HepG2 (cell line): ENCODE results near the gene ESR2.

ENCODE experiments used
- HOXA3 ChIP-seq: sonication (generic); formaldehyde crosslinking; IDR thresholded peaks from 2 replicates; pipeline ENCODE4 v1.5.0; 2020; ENCODE audit warnings: missing genetic modification reagents
- NCOA1 ChIP-seq: sonication (generic); formaldehyde crosslinking; IDR thresholded peaks from 2 replicates; pipeline ENCODE4 v1.9.0; 2021; ENCODE audit warnings: missing genetic modification reagents
- SRSF9 ChIP-seq: fragments of 200-400 bp; formaldehyde crosslinking; IDR thresholded peaks from 2 replicates; pipeline ENCODE4 v1.6.1; 2018; ENCODE audit warnings: borderline replicate concordance, mild to moderate bottlenecking, low read depth, low read length; ENCODE audit not compliant: insufficient read depth, poor library complexity, severe bottlenecking
- TF ChIP-seq, protein P1 (sequence below): sonication (generic); formaldehyde crosslinking; IDR thresholded peaks from 2 replicates; pipeline ENCODE4 v1.5.0; 2020; ENCODE audit warnings: mild to moderate bottlenecking, missing genetic modification reagents, moderate library complexity
- TF ChIP-seq, protein P2 (sequence below): sonication (generic); formaldehyde crosslinking; IDR thresholded peaks from 2 replicates; pipeline ENCODE4 v1.4.0; 2020; ENCODE audit warnings: low read depth, mild to moderate bottlenecking, missing genetic modification reagents
- TF ChIP-seq, protein P3 (sequence below): sonication (generic); formaldehyde crosslinking; conservative IDR thresholded peaks from 2 replicates; pipeline ENCODE4 v1.4.0; 2020; ENCODE audit warnings: mild to moderate bottlenecking, missing genetic modification reagents, moderate library complexity

DNA sequence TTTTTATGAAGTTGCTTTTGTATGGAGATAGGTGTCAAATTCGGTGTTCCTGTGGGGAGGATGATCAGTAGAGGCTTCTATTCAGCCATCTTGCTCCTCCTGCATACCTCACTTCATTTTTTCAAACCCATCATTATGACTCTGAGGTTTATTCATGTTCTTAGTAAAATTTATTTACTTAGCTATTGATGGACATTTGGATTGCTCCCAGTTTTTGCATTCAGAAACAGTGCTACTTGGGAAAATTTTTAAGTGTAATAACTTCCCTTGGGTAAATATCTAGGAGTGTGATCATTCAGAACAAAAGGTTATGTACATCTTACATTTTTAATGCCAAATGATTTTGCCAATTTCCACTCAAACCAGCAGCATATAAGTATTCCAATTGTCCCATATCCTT lies 233.1 kb downstream of the ESR2 start:
- TF ChIP-seq, protein P1, sequence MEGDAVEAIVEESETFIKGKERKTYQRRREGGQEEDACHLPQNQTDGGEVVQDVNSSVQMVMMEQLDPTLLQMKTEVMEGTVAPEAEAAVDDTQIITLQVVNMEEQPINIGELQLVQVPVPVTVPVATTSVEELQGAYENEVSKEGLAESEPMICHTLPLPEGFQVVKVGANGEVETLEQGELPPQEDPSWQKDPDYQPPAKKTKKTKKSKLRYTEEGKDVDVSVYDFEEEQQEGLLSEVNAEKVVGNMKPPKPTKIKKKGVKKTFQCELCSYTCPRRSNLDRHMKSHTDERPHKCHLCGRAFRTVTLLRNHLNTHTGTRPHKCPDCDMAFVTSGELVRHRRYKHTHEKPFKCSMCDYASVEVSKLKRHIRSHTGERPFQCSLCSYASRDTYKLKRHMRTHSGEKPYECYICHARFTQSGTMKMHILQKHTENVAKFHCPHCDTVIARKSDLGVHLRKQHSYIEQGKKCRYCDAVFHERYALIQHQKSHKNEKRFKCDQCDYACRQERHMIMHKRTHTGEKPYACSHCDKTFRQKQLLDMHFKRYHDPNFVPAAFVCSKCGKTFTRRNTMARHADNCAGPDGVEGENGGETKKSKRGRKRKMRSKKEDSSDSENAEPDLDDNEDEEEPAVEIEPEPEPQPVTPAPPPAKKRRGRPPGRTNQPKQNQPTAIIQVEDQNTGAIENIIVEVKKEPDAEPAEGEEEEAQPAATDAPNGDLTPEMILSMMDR (CRISPR knock-in tag) = no peak
- no peak for TF ChIP-seq SRSF9
- TF ChIP-seq, protein P2, sequence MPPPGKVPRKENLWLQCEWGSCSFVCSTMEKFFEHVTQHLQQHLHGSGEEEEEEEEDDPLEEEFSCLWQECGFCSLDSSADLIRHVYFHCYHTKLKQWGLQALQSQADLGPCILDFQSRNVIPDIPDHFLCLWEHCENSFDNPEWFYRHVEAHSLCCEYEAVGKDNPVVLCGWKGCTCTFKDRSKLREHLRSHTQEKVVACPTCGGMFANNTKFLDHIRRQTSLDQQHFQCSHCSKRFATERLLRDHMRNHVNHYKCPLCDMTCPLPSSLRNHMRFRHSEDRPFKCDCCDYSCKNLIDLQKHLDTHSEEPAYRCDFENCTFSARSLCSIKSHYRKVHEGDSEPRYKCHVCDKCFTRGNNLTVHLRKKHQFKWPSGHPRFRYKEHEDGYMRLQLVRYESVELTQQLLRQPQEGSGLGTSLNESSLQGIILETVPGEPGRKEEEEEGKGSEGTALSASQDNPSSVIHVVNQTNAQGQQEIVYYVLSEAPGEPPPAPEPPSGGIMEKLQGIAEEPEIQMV (CRISPR knock-in tag) = no peak
- TF ChIP-seq, protein P3, sequence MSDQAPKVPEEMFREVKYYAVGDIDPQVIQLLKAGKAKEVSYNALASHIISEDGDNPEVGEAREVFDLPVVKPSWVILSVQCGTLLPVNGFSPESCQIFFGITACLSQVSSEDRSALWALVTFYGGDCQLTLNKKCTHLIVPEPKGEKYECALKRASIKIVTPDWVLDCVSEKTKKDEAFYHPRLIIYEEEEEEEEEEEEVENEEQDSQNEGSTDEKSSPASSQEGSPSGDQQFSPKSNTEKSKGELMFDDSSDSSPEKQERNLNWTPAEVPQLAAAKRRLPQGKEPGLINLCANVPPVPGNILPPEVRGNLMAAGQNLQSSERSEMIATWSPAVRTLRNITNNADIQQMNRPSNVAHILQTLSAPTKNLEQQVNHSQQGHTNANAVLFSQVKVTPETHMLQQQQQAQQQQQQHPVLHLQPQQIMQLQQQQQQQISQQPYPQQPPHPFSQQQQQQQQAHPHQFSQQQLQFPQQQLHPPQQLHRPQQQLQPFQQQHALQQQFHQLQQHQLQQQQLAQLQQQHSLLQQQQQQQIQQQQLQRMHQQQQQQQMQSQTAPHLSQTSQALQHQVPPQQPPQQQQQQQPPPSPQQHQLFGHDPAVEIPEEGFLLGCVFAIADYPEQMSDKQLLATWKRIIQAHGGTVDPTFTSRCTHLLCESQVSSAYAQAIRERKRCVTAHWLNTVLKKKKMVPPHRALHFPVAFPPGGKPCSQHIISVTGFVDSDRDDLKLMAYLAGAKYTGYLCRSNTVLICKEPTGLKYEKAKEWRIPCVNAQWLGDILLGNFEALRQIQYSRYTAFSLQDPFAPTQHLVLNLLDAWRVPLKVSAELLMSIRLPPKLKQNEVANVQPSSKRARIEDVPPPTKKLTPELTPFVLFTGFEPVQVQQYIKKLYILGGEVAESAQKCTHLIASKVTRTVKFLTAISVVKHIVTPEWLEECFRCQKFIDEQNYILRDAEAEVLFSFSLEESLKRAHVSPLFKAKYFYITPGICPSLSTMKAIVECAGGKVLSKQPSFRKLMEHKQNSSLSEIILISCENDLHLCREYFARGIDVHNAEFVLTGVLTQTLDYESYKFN (CRISPR knock-in tag) = no peak
- TF ChIP-seq NCOA1 = no peak
- no peak for TF ChIP-seq HOXA3 (CRISPR knock-in tag)
